OCI-LY7 (cell line): ENCODE data around the gene NUDT13. TPM values are rescaled to one million over a fixed set of nuclear protein-coding genes. Genes with fewer than 3 reads are reported as not detected.

Experiments used
- BruUV-seq: library from RNA; stranded (reverse); fragments of 400-500 nt; replicated peaks from 2 replicates; lab custom pipeline; 2021; lab: Mats Ljungman, UMichigan
- CTCF ChIA-PET: fragments of 300-600 bp; sonication (Branson Sonifier 250); formaldehyde crosslinking; loops from one replicate; lab custom pipeline; 2022; ENCODE audit warnings: antibody characterized with exemption; ENCODE audit not compliant: unreplicated experiment; lab: Charles Lee
- POLR2A ChIA-PET: fragments of 300-600 bp; sonication (Branson Sonifier 250); formaldehyde crosslinking; loops from one replicate; lab custom pipeline; 2022; ENCODE audit warnings: antibody characterized with exemption; lab: Charles Lee
- DNase-seq: peaks from one replicate; pipeline ENCODE4 v3.0.0-alpha.2; 2015; ENCODE audit warnings: low spot score
- H2AFZ ChIP-seq: fragments of 200-600 bp; sonication (generic), shearing (Covaris generic); 2 replicates; pipeline ENCODE4 v1.6.1; 2014; ENCODE audit warnings: mild to moderate bottlenecking, antibody characterized with exemption, low read length, moderate library complexity
- H3K27ac ChIP-seq: fragments of 200-600 bp; sonication (generic); 2 replicates; pipeline ENCODE4 v1.5.1; 2014; ENCODE audit warnings: mixed run types, low read depth, mild to moderate bottlenecking, moderate library complexity, low read length, inconsistent platforms; ENCODE audit not compliant: poor library complexity, severe bottlenecking
- H3K36me3 ChIP-seq: fragments of 200-600 bp; sonication (generic); 2 replicates; pipeline ENCODE4 v1.6.1; 2014; ENCODE audit warnings: mild to moderate bottlenecking, antibody characterized with exemption, low read length, moderate library complexity, mixed read lengths; ENCODE audit not compliant: insufficient read depth
- H3K4me1 ChIP-seq: fragments of 200-600 bp; sonication (generic); 2 replicates; pipeline ENCODE4 v1.5.1; 2014; ENCODE audit warnings: mild to moderate bottlenecking, low read length; ENCODE audit not compliant: insufficient read depth, poor library complexity, severe bottlenecking
- H3K4me2 ChIP-seq: fragments of 200-600 bp; sonication (generic); 2 replicates; pipeline ENCODE4 v1.6.1; 2014; ENCODE audit warnings: mild to moderate bottlenecking, low read length
- H3K4me3 ChIP-seq: fragments of 200-600 bp; sonication (generic); 2 replicates; pipeline ENCODE4 v1.5.1; 2014; ENCODE audit warnings: mild to moderate bottlenecking, low read depth, low read length; ENCODE audit not compliant: poor library complexity, severe bottlenecking
- H3K79me2 ChIP-seq: fragments of 200-600 bp; sonication (generic); 2 replicates; pipeline ENCODE4 v1.6.1; 2016; ENCODE audit warnings: low read depth, mild to moderate bottlenecking, low read length, moderate library complexity, mixed read lengths; ENCODE audit not compliant: insufficient read depth
- H3K9me2 ChIP-seq: fragments of 200-600 bp; sonication (generic); 2 replicates; pipeline ENCODE4 v1.6.1; 2016; ENCODE audit warnings: mild to moderate bottlenecking, low read length, mixed read lengths; ENCODE audit not compliant: insufficient read depth
- H3K9me3 ChIP-seq: fragments of 200-600 bp; sonication (generic); 2 replicates; pipeline ENCODE4 v1.6.1; 2014; ENCODE audit warnings: mild to moderate bottlenecking, mixed run types, low read length, mixed read lengths
- H4K20me1 ChIP-seq: fragments of 200-600 bp; sonication (generic); 2 replicates; pipeline ENCODE4 v1.6.1; 2014; ENCODE audit warnings: mild to moderate bottlenecking, antibody characterized with exemption, low read length, moderate library complexity, mixed read lengths; ENCODE audit not compliant: insufficient read depth
- CTCF ChIP-seq: fragments of 200-600 bp; sonication (generic); conservative IDR thresholded peaks from 2 replicates; pipeline ENCODE4 v1.5.1; 2014; ENCODE audit warnings: mild to moderate bottlenecking, antibody characterized with exemption, low read length, moderate library complexity, mixed read lengths
- EZH2phosphoT487 ChIP-seq: fragments of 200-600 bp; sonication (generic); IDR thresholded peaks from 2 replicates; pipeline ENCODE4 v1.6.1; 2018; ENCODE audit warnings: low read depth, borderline replicate concordance, mild to moderate bottlenecking, mixed run types, antibody characterized with exemption, low read length, moderate library complexity, mixed read lengths
- intact Hi-C: fragments of 100-400 bp; cut with micrococcal nuclease; formaldehyde crosslinking; loops from one replicate; pipeline ENCODE4 v1.10.0; 2022; ENCODE audit not compliant: unreplicated experiment
- total RNA-seq, 2 experiments: library from RNA; depleted of rRNA in 1 of 2; stranded (reverse); fragments of >200 nt in 1 of 2; shearing (Covaris generic) in 1 of 2; gene quantifications; 2 replicates each; pipeline ENCODE4 v1.2.3, GENCODE V29; 2014 to 2022

NUDT13 gene
- total RNA-seq, 2 experiments from 2014 or later = not detected

- CTCF ChIA-PET = interaction anchor here (0.8 to 1.0 kb wide), 2 partner anchors 34 to 63 kb away, joined by 3 to 9 read pairs; no protein-coding TSS in a partner anchor
- Histone ChIP-seq H3K79me2 (peaks cover 40% of the 10 kb centered on the region), H3K9me2 (no peaks in the 10 kb centered on the region), H3K9me3 (no peaks in the 10 kb centered on the region), H3K4me2 (peak within 1 kb of the TSS; percentile 87), H3K27ac (peak within 1 kb of the TSS; percentile 73), H3K4me3 (peak within 1 kb of the TSS; percentile 87), H2AFZ (peak within 1 kb of the TSS; percentile 92), H3K4me1 (peaks cover 22% of the 10 kb centered on the region), H3K36me3 (peaks cover 15% of the 10 kb centered on the region), H4K20me1 (peaks cover 11% of the 10 kb centered on the region; the same call in 1 of the 2 replicates)
- POLR2A ChIA-PET = interaction anchor here (0.6 to 3.3 kb wide), 18 partner anchors 12 to 736 kb away, joined by 3 to 23 read pairs (median 4); partner anchors contain the start of genes DNAJC9, FAM149B1 and NUDT13
- no TSS peak for BruUV-seq
- TF ChIP-seq CTCF = peak; percentile 71
- no peak for TF ChIP-seq EZH2phosphoT487
- peak; percentile 96 for DNase-seq
- intact Hi-C loops = loop anchor here (2.0 to 5.0 kb wide), 3 partner anchors 62 to 530 kb away; partner anchors contain the start of gene DNAJC9
Observed at GRCh38 chr10:73096449-73097304, 13.6 kb upstream of the NUDT13 start, which contains the start of gene P4HA1. TSS of gene P4HA1 (minus strand) at chr10:73096866. CDS start at chr10:73074883, 21,983 bp downstream.

- H3K27ac ChIP-seq = peak overlapping the region; percentile 73
- H3K9me3 ChIP-seq = no peaks in the 10 kb centered on the region
- H4K20me1 ChIP-seq = peaks cover 11% of the 10 kb centered on the region; the same call in 1 of the 2 replicates
- peaks cover 33% of the 10 kb centered on the region for H3K79me2 ChIP-seq
- H2AFZ ChIP-seq = peak overlapping the region; percentile 92
- no peaks in the 10 kb centered on the region for H3K9me2 ChIP-seq
- ChIA-PET POLR2A (interaction anchor here (0.7 to 3.3 kb wide), 6 partner anchors 12 to 737 kb away, joined by 3 to 23 read pairs (median 4); partner anchors contain the start of genes DNAJC9, FAM149B1 and NUDT13), CTCF (interaction anchor here (0.8 to 1.0 kb wide), 2 partner anchors 35 to 62 kb away, joined by 3 to 9 read pairs; no protein-coding TSS in a partner anchor)
- H3K4me3 ChIP-seq = peak overlapping the region; percentile 87
- H3K4me1 ChIP-seq = peaks cover 19% of the 10 kb centered on the region
- peak overlapping the region; percentile 87 for H3K4me2 ChIP-seq
- TSS peak; percentile 83 for BruUV-seq
- intact Hi-C loops = loop anchor here (2.0 to 5.0 kb wide), 3 partner anchors 62 to 530 kb away; partner anchors contain the start of gene DNAJC9
- no peak for TF ChIP-seq EZH2phosphoT487
- TF ChIP-seq CTCF = no peak
- DNase-seq = no peak
- H3K36me3 ChIP-seq = peaks cover 15% of the 10 kb centered on the region
Observed at GRCh38 chr10:73097305-73097670, 13.0 kb upstream of the NUDT13 start.
